A673 (cell line): ENCODE measurements around the gene KCNMB3. TPM values are rescaled to one million over a fixed set of nuclear protein-coding genes. Genes with fewer than 3 reads are reported as not detected.
A peak's percentile ranks its signal among the peaks of the same experiment; 100 is the strongest.

Experiments
- BruUV-seq: library from RNA; stranded (reverse); fragments of 400-500 nt; replicated peaks from 2 replicates; lab custom pipeline; 2021; lab: Mats Ljungman, UMichigan
- CTCF ChIA-PET: fragments of 300-600 bp; sonication (Branson Sonifier 250); formaldehyde crosslinking; loops from one replicate; lab custom pipeline; 2022; ENCODE audit warnings: antibody characterized with exemption; lab: Charles Lee
- POLR2A ChIA-PET: fragments of 300-600 bp; sonication (Branson Sonifier 250); formaldehyde crosslinking; loops from one replicate; lab custom pipeline; 2022; ENCODE audit warnings: antibody characterized with exemption; ENCODE audit not compliant: low non-redundant PET; lab: Charles Lee
- DNase-seq: peaks from one replicate; pipeline ENCODE4 v3.0.0-alpha.2; 2015; ENCODE audit warnings: low spot score
- H3K27ac ChIP-seq: fragments of 200-600 bp; sonication (generic); 2 replicates; pipeline ENCODE4 v1.5.1; 2016; ENCODE audit warnings: mixed run types, low read depth, mild to moderate bottlenecking, mixed read lengths, antibody characterized with exemption, low read length; ENCODE audit not compliant: poor library complexity, severe bottlenecking
- H3K27me3 ChIP-seq: fragments of 200-600 bp; sonication (generic); replicated peaks from 2 replicates; pipeline ENCODE4 v1.6.1; 2017; ENCODE audit warnings: mixed run types, low read depth, mild to moderate bottlenecking, mixed read lengths, antibody characterized with exemption, low read length; ENCODE audit not compliant: insufficient read depth, poor library complexity
- H3K36me3 ChIP-seq: fragments of 200-600 bp; sonication (generic); 2 replicates; pipeline ENCODE4 v1.6.1; 2016; ENCODE audit warnings: mixed run types, mild to moderate bottlenecking, mixed read lengths, antibody characterized with exemption, low read length; ENCODE audit not compliant: insufficient read depth, poor library complexity, severe bottlenecking
- H3K4me1 ChIP-seq: fragments of 200-600 bp; sonication (generic); 2 replicates; pipeline ENCODE4 v1.6.1; 2017; ENCODE audit warnings: mixed run types, mild to moderate bottlenecking, mixed read lengths, antibody characterized with exemption, low read length; ENCODE audit not compliant: insufficient read depth, poor library complexity, severe bottlenecking
- H3K4me3 ChIP-seq: fragments of 200-600 bp; sonication (generic); 2 replicates; pipeline ENCODE4 v1.5.1; 2016; ENCODE audit warnings: low read depth, mixed run types, mild to moderate bottlenecking, mixed read lengths, low read length; ENCODE audit not compliant: poor library complexity, severe bottlenecking
- H3K9me3 ChIP-seq: fragments of 200-600 bp; sonication (generic); 2 replicates; pipeline ENCODE4 v1.6.1; 2016; ENCODE audit warnings: mixed run types, low read depth, mild to moderate bottlenecking, mixed read lengths, antibody characterized with exemption, low read length; ENCODE audit not compliant: poor library complexity, severe bottlenecking
- CTCF ChIP-seq: fragments of 300-800, 200-600 bp; sonication (generic); conservative IDR thresholded peaks from 2 replicates; pipeline ENCODE4 v1.5.1; 2017; ENCODE audit warnings: low read depth, mild to moderate bottlenecking, antibody characterized with exemption, low read length, moderate library complexity, mixed read lengths
- EZH2 ChIP-seq: fragments of 200-600 bp; sonication (generic); IDR thresholded peaks from 2 replicates; pipeline ENCODE4 v1.6.1; 2017; ENCODE audit warnings: borderline replicate concordance, low read depth, mild to moderate bottlenecking, mixed read lengths, antibody characterized with exemption, low read length; ENCODE audit not compliant: poor library complexity, severe bottlenecking
- intact Hi-C: fragments of 100-400 bp; cut with micrococcal nuclease; formaldehyde crosslinking; loops from one replicate; pipeline ENCODE4 v1.10.0; 2022; ENCODE audit not compliant: unreplicated experiment
- total RNA-seq: library from RNA; stranded (reverse); gene quantifications from 2 replicates; pipeline ENCODE4 v1.2.3, GENCODE V29; 2021

The KCNMB3 gene
- total RNA-seq, 1 experiment from 2014 or later = 4.3 TPM

GRCh38 chr3:179234199-179234598 lies 16.7 kb downstream of the KCNMB3 start:
- intact Hi-C loops = no loop called here
- H3K4me3 ChIP-seq = no peak overlapping the region
- ChIA-PET CTCF (no interaction called here), POLR2A (no interaction called here)
- TSS peak; percentile 27 for BruUV-seq
- no peaks in the 10 kb centered on the region for H3K27me3 ChIP-seq
- no peak overlapping the region for H3K27ac ChIP-seq
- TF ChIP-seq EZH2 = no peak
- no peak for TF ChIP-seq CTCF
- peaks cover 14% of the 10 kb centered on the region for H3K36me3 ChIP-seq
- peaks cover 8% of the 10 kb centered on the region for H3K4me1 ChIP-seq
- H3K9me3 ChIP-seq = no peaks in the 10 kb centered on the region
- peak; percentile 40 for DNase-seq

- POLR2A ChIA-PET = no interaction called here
- H3K36me3 ChIP-seq = peaks cover 14% of the 10 kb centered on the region
- intact Hi-C loops = no loop called here
Measured at GRCh38 chr3:179233043-179233442, 17.9 kb downstream of the KCNMB3 start.

GRCh38 chr3:179229177-179229576 lies 21.7 kb downstream of the KCNMB3 start:
- BruUV-seq = no TSS peak
- intact Hi-C loops = no loop called here

More at GRCh38 chr3:179233043-179233442, 17.9 kb downstream of the KCNMB3 start:
- TF ChIP-seq EZH2 (no peak), CTCF (no peak)
- peaks cover 8% of the 10 kb centered on the region for H3K4me1 ChIP-seq
- DNase-seq = no peak
- no peak overlapping the region for H3K27ac ChIP-seq
- CTCF ChIA-PET = no interaction called here
- no peak overlapping the region for H3K4me3 ChIP-seq
- no peaks in the 10 kb centered on the region for H3K27me3 ChIP-seq
- no TSS peak for BruUV-seq
- H3K9me3 ChIP-seq = no peaks in the 10 kb centered on the region

More at GRCh38 chr3:179229177-179229576, 21.7 kb downstream of the KCNMB3 start:
- H3K27ac ChIP-seq = no peak overlapping the region
- DNase-seq = no peak
- H3K9me3 ChIP-seq = no peaks in the 10 kb centered on the region
- H3K36me3 ChIP-seq = peaks cover 14% of the 10 kb centered on the region
- ChIA-PET CTCF (no interaction called here), POLR2A (no interaction called here)
- TF ChIP-seq EZH2 (no peak), CTCF (no peak)
- no peaks in the 10 kb centered on the region for H3K27me3 ChIP-seq
- H3K4me1 ChIP-seq = peaks cover 8% of the 10 kb centered on the region
- H3K4me3 ChIP-seq = no peak overlapping the region
